Measurements from ENCODE around the gene AGRN. TPM values are rescaled to one million over a fixed set of nuclear protein-coding genes. Genes with fewer than 3 reads are reported as not detected.
A peak's percentile ranks its signal among the peaks of the same experiment; 100 is the strongest.
"Not testable (repeated sequence)": the region's sequence is repeated elsewhere in the genome, so short reads cannot be mapped to it uniquely, and the experiment has no call there.

AGRN gene
- total RNA-seq, 1 donor from 2014 or later, result 335 TPM

DNA sequence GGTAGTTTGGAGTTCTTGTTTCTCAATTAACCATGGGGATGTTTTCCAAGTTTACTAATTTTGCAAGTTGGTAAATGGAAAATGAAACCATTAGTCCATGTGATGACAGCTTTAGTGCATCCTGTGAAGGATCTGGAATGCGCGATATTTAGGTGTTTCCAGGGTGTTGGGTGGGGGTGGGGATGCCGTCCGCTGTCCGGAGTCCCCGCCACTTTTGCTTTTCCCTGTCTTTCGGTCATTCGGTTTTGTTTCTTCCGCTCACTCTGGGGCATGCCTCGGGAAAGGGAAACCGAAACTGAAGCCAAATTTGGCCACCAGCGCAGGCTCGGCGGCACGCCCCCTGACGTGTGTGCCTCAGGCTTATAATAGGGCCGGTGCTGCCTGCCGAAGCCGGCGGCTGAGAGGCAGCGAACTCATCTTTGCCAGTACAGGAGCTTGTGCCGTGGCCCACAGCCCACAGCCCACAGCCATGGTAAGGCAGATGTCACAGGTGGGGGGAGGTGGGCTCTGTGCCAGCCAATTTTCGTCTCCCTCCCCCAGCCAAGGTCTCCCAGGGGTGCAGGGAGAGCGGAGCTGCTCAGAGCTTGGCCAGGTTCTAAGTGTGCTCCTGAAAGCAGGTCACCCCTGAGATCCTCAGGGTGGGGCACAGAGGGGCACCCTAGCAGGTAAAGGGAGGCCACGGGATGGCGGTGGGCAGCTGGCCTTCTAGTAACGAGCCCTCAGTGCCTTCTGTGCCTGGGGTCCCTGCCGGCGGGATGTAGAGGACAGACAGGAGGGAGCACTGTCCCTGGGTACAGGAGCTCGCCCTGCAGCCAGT is 6.6 kb upstream of the AGRN start, which contains the start of gene ISG15:
ISG15 (plus strand) TSS at position 393 of the 817 bp plus-strand sequence; CDS start at position 470, 77 bp downstream.
- TF ChIP-seq, protein P1, sequence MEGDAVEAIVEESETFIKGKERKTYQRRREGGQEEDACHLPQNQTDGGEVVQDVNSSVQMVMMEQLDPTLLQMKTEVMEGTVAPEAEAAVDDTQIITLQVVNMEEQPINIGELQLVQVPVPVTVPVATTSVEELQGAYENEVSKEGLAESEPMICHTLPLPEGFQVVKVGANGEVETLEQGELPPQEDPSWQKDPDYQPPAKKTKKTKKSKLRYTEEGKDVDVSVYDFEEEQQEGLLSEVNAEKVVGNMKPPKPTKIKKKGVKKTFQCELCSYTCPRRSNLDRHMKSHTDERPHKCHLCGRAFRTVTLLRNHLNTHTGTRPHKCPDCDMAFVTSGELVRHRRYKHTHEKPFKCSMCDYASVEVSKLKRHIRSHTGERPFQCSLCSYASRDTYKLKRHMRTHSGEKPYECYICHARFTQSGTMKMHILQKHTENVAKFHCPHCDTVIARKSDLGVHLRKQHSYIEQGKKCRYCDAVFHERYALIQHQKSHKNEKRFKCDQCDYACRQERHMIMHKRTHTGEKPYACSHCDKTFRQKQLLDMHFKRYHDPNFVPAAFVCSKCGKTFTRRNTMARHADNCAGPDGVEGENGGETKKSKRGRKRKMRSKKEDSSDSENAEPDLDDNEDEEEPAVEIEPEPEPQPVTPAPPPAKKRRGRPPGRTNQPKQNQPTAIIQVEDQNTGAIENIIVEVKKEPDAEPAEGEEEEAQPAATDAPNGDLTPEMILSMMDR (IDR thresholded peaks at IDR 0.05; ENCODE audit: unreplicated experiment), result no peak
- Mint-ChIP-seq H3K4me1 (ENCODE audit: low read depth) (peaks cover 13% of the 10 kb centered on the region), H3K36me3 (ENCODE audit: insufficient read depth) (peaks cover 8% of the 10 kb centered on the region), H3K27ac (peak within 1 kb of the TSS; percentile 92), H3K27me3 (peaks cover 3% of the 10 kb centered on the region), H3K4me3 (ENCODE audit: low read depth) (peak within 1 kb of the TSS; percentile 77), H3K9me3 (ENCODE audit: low read depth) (peaks cover 4% of the 10 kb centered on the region)
- DNase-seq (ENCODE audit: low spot score, unreplicated experiment), result peak; percentile 42

DNA sequence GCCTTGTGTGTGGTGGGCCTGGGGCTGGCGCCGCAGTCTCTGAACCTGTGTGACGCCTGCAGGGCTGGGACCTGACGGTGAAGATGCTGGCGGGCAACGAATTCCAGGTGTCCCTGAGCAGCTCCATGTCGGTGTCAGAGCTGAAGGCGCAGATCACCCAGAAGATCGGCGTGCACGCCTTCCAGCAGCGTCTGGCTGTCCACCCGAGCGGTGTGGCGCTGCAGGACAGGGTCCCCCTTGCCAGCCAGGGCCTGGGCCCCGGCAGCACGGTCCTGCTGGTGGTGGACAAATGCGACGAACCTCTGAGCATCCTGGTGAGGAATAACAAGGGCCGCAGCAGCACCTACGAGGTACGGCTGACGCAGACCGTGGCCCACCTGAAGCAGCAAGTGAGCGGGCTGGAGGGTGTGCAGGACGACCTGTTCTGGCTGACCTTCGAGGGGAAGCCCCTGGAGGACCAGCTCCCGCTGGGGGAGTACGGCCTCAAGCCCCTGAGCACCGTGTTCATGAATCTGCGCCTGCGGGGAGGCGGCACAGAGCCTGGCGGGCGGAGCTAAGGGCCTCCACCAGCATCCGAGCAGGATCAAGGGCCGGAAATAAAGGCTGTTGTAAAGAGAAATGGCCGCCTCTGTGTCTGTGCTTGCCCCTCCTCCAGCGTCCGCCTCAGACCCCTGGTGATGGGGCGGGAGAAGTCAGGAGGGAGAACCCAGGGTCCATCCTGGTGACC is 5.8 kb upstream of the AGRN start:
- peak overlapping the region; percentile 77 for H3K4me3 Mint-ChIP-seq (ENCODE audit: low read depth)
- H3K27ac Mint-ChIP-seq, result peak overlapping the region; percentile 92
- peak; percentile 10 for DNase-seq (ENCODE audit: low spot score, unreplicated experiment)
- peaks cover 4% of the 10 kb centered on the region for H3K9me3 Mint-ChIP-seq (ENCODE audit: low read depth)
- peaks cover under 1% of the 10 kb centered on the region for H3K27me3 Mint-ChIP-seq
- TF ChIP-seq, protein P1 (IDR thresholded peaks at IDR 0.05; ENCODE audit: unreplicated experiment), result no peak
- peaks cover 6% of the 10 kb centered on the region for H3K36me3 Mint-ChIP-seq (ENCODE audit: insufficient read depth)
- peaks cover 13% of the 10 kb centered on the region for H3K4me1 Mint-ChIP-seq (ENCODE audit: low read depth)

DNA sequence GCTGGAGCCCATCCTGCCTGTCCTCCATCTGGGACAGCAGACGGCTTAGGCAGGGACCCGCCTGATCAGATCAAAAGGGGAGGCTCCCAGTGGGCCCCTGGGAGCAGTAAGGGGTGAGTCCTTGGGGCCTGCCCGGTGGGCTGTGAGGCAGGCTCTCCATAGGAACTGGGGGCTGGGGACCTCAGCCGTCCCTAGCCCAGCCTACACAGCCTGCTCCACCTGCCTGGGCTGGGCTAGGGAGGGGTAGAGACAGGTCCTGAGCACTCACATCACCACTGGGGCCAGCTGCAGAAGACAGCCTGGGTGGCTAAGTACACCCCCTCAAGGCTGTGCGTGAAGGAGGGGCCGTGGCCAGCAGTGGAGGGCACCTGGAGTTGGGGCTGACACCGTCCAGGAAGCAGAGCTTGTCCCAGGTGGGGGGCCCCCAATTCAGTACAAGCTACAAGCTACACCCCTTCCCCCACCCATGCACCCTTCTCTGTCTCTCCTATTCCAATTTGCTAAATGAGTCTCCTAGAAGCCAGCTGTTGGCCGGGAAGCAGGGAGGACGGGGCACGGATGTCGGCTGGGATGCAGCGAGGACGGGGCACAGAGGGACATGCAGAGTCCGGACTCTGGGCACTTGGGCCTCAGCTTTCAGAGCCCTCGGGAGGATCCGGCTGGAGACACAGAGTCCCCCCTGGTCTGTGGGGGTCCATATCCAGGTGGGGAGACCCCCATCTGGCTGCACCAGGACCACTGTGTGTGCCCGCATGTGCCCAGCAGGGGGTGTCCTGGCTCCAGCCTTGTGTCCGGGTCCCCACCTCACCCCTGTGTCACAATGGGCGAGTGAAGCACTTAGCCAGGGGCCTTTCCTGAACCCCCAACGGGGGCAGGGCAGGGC is 4.9 kb upstream of the AGRN start:
- peaks cover 4% of the 10 kb centered on the region for H3K9me3 Mint-ChIP-seq (ENCODE audit: low read depth)
- H3K27ac Mint-ChIP-seq, result no peak overlapping the region
- no peak for DNase-seq (ENCODE audit: low spot score, unreplicated experiment)
- H3K36me3 Mint-ChIP-seq (ENCODE audit: insufficient read depth), result peaks cover 5% of the 10 kb centered on the region
- TF ChIP-seq, protein P1 (IDR thresholded peaks at IDR 0.05; ENCODE audit: unreplicated experiment), result peak; percentile 43
- H3K27me3 Mint-ChIP-seq, result no peaks in the 10 kb centered on the region
- H3K4me1 Mint-ChIP-seq (ENCODE audit: low read depth), result peaks cover 13% of the 10 kb centered on the region
- no peak overlapping the region for H3K4me3 Mint-ChIP-seq (ENCODE audit: low read depth)

DNA sequence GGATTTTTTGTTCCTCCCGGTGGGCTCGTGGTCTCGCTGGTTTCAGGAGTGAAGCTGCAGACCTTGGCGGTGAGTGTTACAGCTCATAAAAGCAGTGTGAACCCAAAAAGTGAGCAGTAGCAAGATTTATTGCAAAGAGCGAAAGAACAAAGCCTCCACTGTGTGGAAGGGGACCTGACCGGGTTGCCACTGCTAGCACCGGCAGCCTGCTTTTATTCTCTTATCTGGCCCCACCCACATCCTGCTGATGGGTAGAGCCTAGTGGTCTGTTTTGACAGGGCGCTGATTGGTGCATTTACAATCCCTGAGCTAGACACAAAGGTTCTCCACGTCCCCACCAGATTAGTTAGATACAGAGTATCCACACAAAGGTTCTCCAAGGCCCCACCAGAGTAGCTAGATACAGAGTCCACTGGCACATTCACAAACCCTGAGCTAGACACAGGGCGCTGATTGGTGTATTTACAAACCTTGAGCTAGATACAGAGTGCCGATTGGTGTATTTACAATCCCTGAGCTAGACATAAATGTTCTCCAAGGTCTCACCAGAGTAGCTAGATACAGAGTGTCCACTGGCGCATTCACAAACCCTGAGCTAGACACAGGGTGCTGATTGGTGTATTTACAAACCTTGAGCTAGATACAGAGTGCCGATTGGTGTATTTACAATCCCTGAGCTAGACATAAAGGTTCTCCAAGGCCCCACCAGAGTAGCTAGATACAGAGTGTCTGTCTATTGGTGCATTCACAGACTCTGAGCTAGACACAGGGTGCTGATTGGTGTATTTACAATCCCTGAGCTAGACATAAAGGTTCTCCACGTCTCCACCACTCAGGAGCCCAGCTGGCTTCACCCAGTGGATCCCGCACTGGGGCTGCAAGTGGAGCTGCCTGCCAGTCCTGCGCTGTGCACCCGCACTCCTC is 2.3 kb upstream of the AGRN start:
- H3K4me1 Mint-ChIP-seq (ENCODE audit: low read depth), result peaks cover 19% of the 10 kb centered on the region
- H3K4me3 Mint-ChIP-seq (ENCODE audit: low read depth); H3K36me3 Mint-ChIP-seq (ENCODE audit: insufficient read depth); DNase-seq (ENCODE audit: low spot score, unreplicated experiment); H3K27ac Mint-ChIP-seq; H3K9me3 Mint-ChIP-seq (ENCODE audit: low read depth); H3K27me3 Mint-ChIP-seq: not testable (repeated sequence)

DNA sequence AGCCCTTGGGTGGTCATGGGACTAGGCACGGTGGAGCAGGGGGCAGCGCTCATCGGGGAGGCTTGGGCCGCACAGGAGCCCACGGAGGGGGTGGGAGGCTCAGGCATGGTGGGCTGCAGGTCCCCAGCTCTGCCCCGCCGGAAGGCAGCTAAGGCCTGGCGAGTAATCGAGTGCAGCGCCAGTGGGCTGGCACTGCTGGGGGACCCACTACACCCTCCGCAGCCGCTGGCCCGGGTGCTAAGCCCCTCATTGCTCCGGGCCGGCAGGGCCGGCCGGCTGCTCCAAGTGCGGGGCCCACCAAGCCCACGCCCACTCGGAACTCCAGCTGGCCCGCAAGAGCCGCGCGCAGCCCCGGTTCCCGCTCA is 1.6 kb upstream of the AGRN start:
- not testable (repeated sequence) for H3K36me3 Mint-ChIP-seq (ENCODE audit: insufficient read depth); H3K4me3 Mint-ChIP-seq (ENCODE audit: low read depth); H3K27ac Mint-ChIP-seq; DNase-seq (ENCODE audit: low spot score, unreplicated experiment); H3K27me3 Mint-ChIP-seq; H3K9me3 Mint-ChIP-seq (ENCODE audit: low read depth)
- H3K4me1 Mint-ChIP-seq (ENCODE audit: low read depth), result peaks cover 17% of the 10 kb centered on the region
